HCT116 (cell line): Measurements from ENCODE around the gene PRKAG2.

ENCODE experiments used
- CEBPB ChIP-seq: IDR thresholded peaks from 2 replicates; pipeline ENCODE4 v1.6.1; 2012; ENCODE audit warnings: low read depth
- EGR1 ChIP-seq: IDR thresholded peaks from 2 replicates; pipeline ENCODE4 v1.6.1; 2012; ENCODE audit warnings: low read depth
- ELF1 ChIP-seq: IDR thresholded peaks from 2 replicates; pipeline ENCODE4 v1.6.1; 2012; ENCODE audit warnings: low read depth, borderline replicate concordance
- EZH2 ChIP-seq: fragments of 200-600 bp; sonication (generic); IDR thresholded peaks from 2 replicates; pipeline ENCODE4 v1.6.1; 2017; ENCODE audit warnings: antibody characterized with exemption, mixed run types
- EZH2phosphoT487 ChIP-seq: fragments of 200-600 bp; IDR thresholded peaks from 2 replicates; pipeline ENCODE4 v1.6.1; 2018; ENCODE audit warnings: antibody characterized with exemption, borderline replicate concordance
- FOSL1 ChIP-seq: IDR thresholded peaks from 2 replicates; pipeline ENCODE4 v1.6.1; 2012; ENCODE audit warnings: low read depth
- POLR2A ChIP-seq: IDR thresholded peaks from 2 replicates; pipeline ENCODE4 v1.7.0; 2011; ENCODE audit warnings: borderline replicate concordance; ENCODE audit not compliant: insufficient read depth, insufficient read length; ENCODE audit errors: extremely low read depth
- POLR2AphosphoS5 ChIP-seq: IDR thresholded peaks from 2 replicates; pipeline ENCODE4 v1.6.1; 2011; ENCODE audit warnings: mild to moderate bottlenecking, low read depth, low read length, moderate library complexity
- RAD21 ChIP-seq: IDR thresholded peaks from 2 replicates; pipeline ENCODE4 v1.6.1; 2012; ENCODE audit warnings: low read depth, mild to moderate bottlenecking
- SP1 ChIP-seq: IDR thresholded peaks from 2 replicates; pipeline ENCODE4 v1.6.1; 2012; ENCODE audit warnings: low read depth
- ZNF274 ChIP-seq: fragments of 200-500 bp; sonication (Bioruptor generic); IDR thresholded peaks from 2 replicates; pipeline ENCODE4 v1.6.1; 2014; ENCODE audit warnings: mild to moderate bottlenecking, low read depth, low read length, inconsistent platforms
- TF ChIP-seq, protein P1 (sequence below), 3 experiments: fragments of 200-600 bp in 1 of 3; sonication (generic) in 1 of 3; IDR thresholded peaks in 2 of 3; conservative IDR thresholded peaks in 1 of 3; 2 replicates each; pipeline ENCODE4 v1.5.1; 2012 to 2017; ENCODE audit warnings: low read depth in 2 of 3, low read length in 2 of 3, antibody characterized with exemption in 1 of 3, borderline replicate concordance in 1 of 3, control low read depth in 1 of 3, mild to moderate bottlenecking in 1 of 3, mixed read lengths in 1 of 3, mixed run types in 1 of 3, moderate library complexity in 1 of 3; ENCODE audit not compliant: insufficient read depth in 1 of 3
- TF ChIP-seq, protein P2 (sequence below): IDR thresholded peaks from 2 replicates; pipeline ENCODE4 v1.6.1; 2012; ENCODE audit warnings: low read depth
- TF ChIP-seq, protein P3 (sequence below): IDR thresholded peaks from 2 replicates; pipeline ENCODE4 v1.6.1; 2012

DNA sequence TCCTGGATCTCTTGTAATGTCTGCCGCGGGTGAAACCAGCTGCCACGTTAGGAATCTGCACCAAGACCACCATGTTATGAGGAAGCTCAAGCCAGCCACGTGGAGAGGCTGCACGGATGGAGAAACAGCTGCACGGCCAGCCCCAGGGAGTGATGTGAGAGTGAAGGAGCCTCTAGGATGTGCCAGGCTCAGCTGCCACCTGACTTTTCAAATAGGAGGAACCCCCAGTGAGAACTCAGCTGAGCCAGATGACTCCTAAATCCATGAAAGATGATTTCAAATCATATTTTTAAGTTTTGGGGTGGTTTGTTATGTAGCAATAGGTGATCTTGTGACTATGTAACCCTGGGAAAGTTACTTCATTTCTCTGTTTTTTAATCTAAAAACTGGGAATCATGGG, 71.7 kb downstream of the PRKAG2 start:
- TF ChIP-seq, protein P1, sequence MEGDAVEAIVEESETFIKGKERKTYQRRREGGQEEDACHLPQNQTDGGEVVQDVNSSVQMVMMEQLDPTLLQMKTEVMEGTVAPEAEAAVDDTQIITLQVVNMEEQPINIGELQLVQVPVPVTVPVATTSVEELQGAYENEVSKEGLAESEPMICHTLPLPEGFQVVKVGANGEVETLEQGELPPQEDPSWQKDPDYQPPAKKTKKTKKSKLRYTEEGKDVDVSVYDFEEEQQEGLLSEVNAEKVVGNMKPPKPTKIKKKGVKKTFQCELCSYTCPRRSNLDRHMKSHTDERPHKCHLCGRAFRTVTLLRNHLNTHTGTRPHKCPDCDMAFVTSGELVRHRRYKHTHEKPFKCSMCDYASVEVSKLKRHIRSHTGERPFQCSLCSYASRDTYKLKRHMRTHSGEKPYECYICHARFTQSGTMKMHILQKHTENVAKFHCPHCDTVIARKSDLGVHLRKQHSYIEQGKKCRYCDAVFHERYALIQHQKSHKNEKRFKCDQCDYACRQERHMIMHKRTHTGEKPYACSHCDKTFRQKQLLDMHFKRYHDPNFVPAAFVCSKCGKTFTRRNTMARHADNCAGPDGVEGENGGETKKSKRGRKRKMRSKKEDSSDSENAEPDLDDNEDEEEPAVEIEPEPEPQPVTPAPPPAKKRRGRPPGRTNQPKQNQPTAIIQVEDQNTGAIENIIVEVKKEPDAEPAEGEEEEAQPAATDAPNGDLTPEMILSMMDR (IDR thresholded peaks at IDR 0.05 in 2 of 3, conservative IDR thresholded peaks at IDR 0.05 in 1 of 3; ENCODE audit: borderline replicate concordance in 1 of 3, insufficient read depth in 1 of 3, low read depth in 2 of 3, low read length in 2 of 3), result no peak
- TF ChIP-seq EZH2 (no peak), ELF1 (no peak), EZH2phosphoT487 (no peak), POLR2A (no peak), EGR1 (no peak), CEBPB (no peak), ZNF274 (no peak), RAD21 (no peak), SP1 (no peak), POLR2AphosphoS5 (no peak), FOSL1 (no peak)
- TF ChIP-seq, protein P2, sequence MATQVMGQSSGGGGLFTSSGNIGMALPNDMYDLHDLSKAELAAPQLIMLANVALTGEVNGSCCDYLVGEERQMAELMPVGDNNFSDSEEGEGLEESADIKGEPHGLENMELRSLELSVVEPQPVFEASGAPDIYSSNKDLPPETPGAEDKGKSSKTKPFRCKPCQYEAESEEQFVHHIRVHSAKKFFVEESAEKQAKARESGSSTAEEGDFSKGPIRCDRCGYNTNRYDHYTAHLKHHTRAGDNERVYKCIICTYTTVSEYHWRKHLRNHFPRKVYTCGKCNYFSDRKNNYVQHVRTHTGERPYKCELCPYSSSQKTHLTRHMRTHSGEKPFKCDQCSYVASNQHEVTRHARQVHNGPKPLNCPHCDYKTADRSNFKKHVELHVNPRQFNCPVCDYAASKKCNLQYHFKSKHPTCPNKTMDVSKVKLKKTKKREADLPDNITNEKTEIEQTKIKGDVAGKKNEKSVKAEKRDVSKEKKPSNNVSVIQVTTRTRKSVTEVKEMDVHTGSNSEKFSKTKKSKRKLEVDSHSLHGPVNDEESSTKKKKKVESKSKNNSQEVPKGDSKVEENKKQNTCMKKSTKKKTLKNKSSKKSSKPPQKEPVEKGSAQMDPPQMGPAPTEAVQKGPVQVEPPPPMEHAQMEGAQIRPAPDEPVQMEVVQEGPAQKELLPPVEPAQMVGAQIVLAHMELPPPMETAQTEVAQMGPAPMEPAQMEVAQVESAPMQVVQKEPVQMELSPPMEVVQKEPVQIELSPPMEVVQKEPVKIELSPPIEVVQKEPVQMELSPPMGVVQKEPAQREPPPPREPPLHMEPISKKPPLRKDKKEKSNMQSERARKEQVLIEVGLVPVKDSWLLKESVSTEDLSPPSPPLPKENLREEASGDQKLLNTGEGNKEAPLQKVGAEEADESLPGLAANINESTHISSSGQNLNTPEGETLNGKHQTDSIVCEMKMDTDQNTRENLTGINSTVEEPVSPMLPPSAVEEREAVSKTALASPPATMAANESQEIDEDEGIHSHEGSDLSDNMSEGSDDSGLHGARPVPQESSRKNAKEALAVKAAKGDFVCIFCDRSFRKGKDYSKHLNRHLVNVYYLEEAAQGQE, result no peak
- TF ChIP-seq, protein P3, sequence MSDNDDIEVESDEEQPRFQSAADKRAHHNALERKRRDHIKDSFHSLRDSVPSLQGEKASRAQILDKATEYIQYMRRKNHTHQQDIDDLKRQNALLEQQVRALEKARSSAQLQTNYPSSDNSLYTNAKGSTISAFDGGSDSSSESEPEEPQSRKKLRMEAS, result no peak
